Stomach (tissue), 9 donors: ENCODE data around the gene NSRP1. TPM values are rescaled to one million over a fixed set of nuclear protein-coding genes. Genes with fewer than 3 reads are reported as not detected.

ENCODE experiments used
- DNase-seq, 2 donors: peaks; one replicate each; pipeline versions ENCODE4 v3.0.0 to v3.0.0-alpha.2; 2013 to 2019
- H3K27ac ChIP-seq, 5 donors: fragments of 200-600 bp in 4 of 5; sonication (generic) in 4 of 5; one replicate each; pipeline ENCODE4 v1.5.1; 2013 to 2019; ENCODE audit warnings: mild to moderate bottlenecking in 1 of 5, moderate library complexity in 1 of 5
- H3K27me3 ChIP-seq, 3 donors: fragments of 200-600 bp; sonication (generic); one replicate each; pipeline ENCODE4 v1.5.1; 2017 to 2019; ENCODE audit warnings: mixed run types in 1 of 3
- H3K36me3 ChIP-seq, 4 donors: fragments of 200-600 bp; sonication (generic); 1 replicate in 3 of 4; 2 replicates in 1 of 4; pipeline ENCODE4 v1.5.1; 2016 to 2019
- H3K4me1 ChIP-seq, 4 donors: fragments of 200-600 bp; sonication (generic); one replicate each; pipeline ENCODE4 v1.5.1; 2016 to 2019
- H3K4me3 ChIP-seq, 4 donors: fragments of 200-600 bp; sonication (generic) in 3 of 4; one replicate each; pipeline ENCODE4 v1.5.1; 2016 to 2019; ENCODE audit warnings: mild to moderate bottlenecking in 1 of 4
- H3K9me3 ChIP-seq, 4 donors: fragments of 200-600 bp; sonication (generic); one replicate each; pipeline ENCODE4 v1.5.1; 2016 to 2019
- CTCF ChIP-seq, 7 experiments: fragments of 450-650 bp in 4 of 7; fragments of 200-600 bp in 3 of 7; sonication (generic) in 3 of 7; IDR thresholded peaks; one replicate each; pipeline ENCODE4 v1.5.1; 2016 to 2019; ENCODE audit warnings: antibody characterized with exemption in 7 of 7, control low read depth in 2 of 7, mild to moderate bottlenecking in 1 of 7
- EP300 ChIP-seq: sonication (generic); formaldehyde crosslinking; IDR thresholded peaks from one replicate; pipeline ENCODE4 v1.6.1; 2017; ENCODE audit warnings: antibody characterized with exemption
- POLR2A ChIP-seq, 4 donors: fragments of 450-650 bp; IDR thresholded peaks; one replicate each; pipeline ENCODE4 v1.6.1; 2016; ENCODE audit warnings: antibody characterized with exemption in 4 of 4, control low read depth in 2 of 4, mild to moderate bottlenecking in 1 of 4, moderate library complexity in 1 of 4
- POLR2AphosphoS5 ChIP-seq, 3 donors: sonication (generic); formaldehyde crosslinking; IDR thresholded peaks; one replicate each; pipeline ENCODE4 v1.6.1; 2016; ENCODE audit warnings: antibody characterized with exemption in 3 of 3
- WGBS, 5 donors: extraction: QIAGEN DNeasy Blood & Tissue Kit in 3 of 5; methylation state at CpG; one replicate each; pipeline versions ENCODE4 v1.1.5 to v1.1.7; 2013 to 2018; 5-methylcytosine and 5-hydroxymethylcytosine counted together
- intact Hi-C: fragments of 100-400 bp; cut with DNase I; formaldehyde crosslinking; loops from one replicate; pipeline ENCODE4 v1.15.1; 2023; ENCODE audit warnings: low total_unique reads
- polyA plus RNA-seq, 3 donors: library from polyadenylated mRNA; stranded (reverse); fragments of 200-250 nt; gene quantifications; one replicate each; pipeline ENCODE4 v1.2.3, GENCODE V29; 2013
- total RNA-seq, 5 donors: library from RNA; depleted of rRNA; stranded (reverse); fragments of >200 nt; gene quantifications; one replicate each; pipeline versions ENCODE4 v1.1.0 to v1.2.3, GENCODE V29; 2014 to 2016
- donor health status: healthy with polysubstance abuse.
- donor health status: Bipolar disorder and iron deficiency.
- donor health status: healthy.

The NSRP1 gene
- total and polyA plus RNA-seq, 8 donors = 5.4 to 110 (median 26.9) TPM

- WGBS, 5 donors = 41 to 55% (median 45%) methylated on average over 4 of the region's 4 CpGs
- Histone ChIP-seq H3K4me3 (no peak overlapping the region), H3K27me3 (peaks cover 0 to 3% (median 0%) of the 10 kb centered on the region in 3 donors), H3K36me3 (no peaks in the 10 kb centered on the region), H3K9me3 (no peaks in the 10 kb centered on the region), H3K4me1 (peaks cover 0 to 9% (median 7%) of the 10 kb centered on the region in 4 donors), H3K27ac (no peak overlapping the region)
- peak in 1 of 2 donors; percentile 59 for DNase-seq
- intact Hi-C loops = no loop called here
- TF ChIP-seq CTCF (IDR thresholded peaks at IDR 0.05) = peak in 3 of 7 experiments; percentile 8 to 39 (median 34)
- no peak for TF ChIP-seq POLR2A (IDR thresholded peaks at IDR 0.05)
These were observed 20.9 kb upstream of the NSRP1 start for GRCh38 chr17:30095507-30096244.

GRCh38 chr17:30101686-30102390, 14.8 kb upstream of the NSRP1 start:
- H3K4me1 ChIP-seq = peaks cover 0 to 13% (median 5%) of the 10 kb centered on the region in 4 donors
- H3K36me3 ChIP-seq = no peaks in the 10 kb centered on the region
- no peak overlapping the region for H3K27ac ChIP-seq
- H3K9me3 ChIP-seq = no peaks in the 10 kb centered on the region
- intact Hi-C loops = no loop called here
- no peak for TF ChIP-seq POLR2AphosphoS5 (IDR thresholded peaks at IDR 0.05)
- no peak for TF ChIP-seq CTCF (IDR thresholded peaks at IDR 0.05)
- no peak for TF ChIP-seq EP300
- TF ChIP-seq POLR2A (IDR thresholded peaks at IDR 0.05) = no peak
- WGBS, 5 donors = 37 to 53% (median 43%) methylated on average over 4 of the region's 4 CpGs
- DNase-seq = no peak
- H3K4me3 ChIP-seq = no peak overlapping the region
- H3K27me3 ChIP-seq = no peaks in the 10 kb centered on the region

- H3K9me3 ChIP-seq = no peaks in the 10 kb centered on the region
- no peak for DNase-seq
- H3K27ac ChIP-seq = no peak overlapping the region
- no peaks in the 10 kb centered on the region for H3K36me3 ChIP-seq
- WGBS, 5 donors = 76 to 92% (median 83%) methylated on average over 1 of the region's 1 CpG
- no peak overlapping the region for H3K4me3 ChIP-seq
- TF ChIP-seq EP300 (no peak), POLR2AphosphoS5 (IDR thresholded peaks at IDR 0.05) (no peak)
- H3K4me1 ChIP-seq = peaks cover 0 to 13% (median 5%) of the 10 kb centered on the region in 4 donors
- H3K27me3 ChIP-seq = no peaks in the 10 kb centered on the region
- intact Hi-C loops = no loop called here
These were observed 12.7 kb upstream of the NSRP1 start for GRCh38 chr17:30103921-30104320.

- H3K36me3 ChIP-seq = no peaks in the 10 kb centered on the region
- H3K27ac ChIP-seq = peak overlapping the region in 4 of 5 donors; percentile 17 to 63 (median 53)
- no peaks in the 10 kb centered on the region for H3K9me3 ChIP-seq
- peak; percentile 82 to 94 for DNase-seq
- WGBS, 5 donors = 15 to 18% (median 16%) methylated on average over 29 of the region's 29 CpGs
- no peaks in the 10 kb centered on the region for H3K27me3 ChIP-seq
- intact Hi-C loops = no loop called here
- peak overlapping the region; percentile 34 to 41 (median 38) for H3K4me3 ChIP-seq
- peaks cover 0 to 13% (median 5%) of the 10 kb centered on the region in 4 donors for H3K4me1 ChIP-seq
- TF ChIP-seq CTCF (IDR thresholded peaks at IDR 0.05) (peak in 5 of 7 experiments; percentile 71 to 86 (median 85)), POLR2A (IDR thresholded peaks at IDR 0.05) (no peak), EP300 (no peak), POLR2AphosphoS5 (IDR thresholded peaks at IDR 0.05) (peak in 1 of 3 donors; percentile 46)
These were observed 11.9 kb upstream of the NSRP1 start for GRCh38 chr17:30104575-30105339.
